HG03469 (cell line): Measurements from ENCODE around the gene SLAMF7.
"Not testable (repeated sequence)": the region's sequence is repeated elsewhere in the genome, so short reads cannot be mapped to it uniquely, and the experiment has no call there.

ENCODE experiments used
- ATAC-seq: cut with Tn5 transposase; IDR thresholded peaks from one replicate; pipeline ENCODE4 v1.9.1; 2021; ENCODE audit warnings: mild to moderate bottlenecking, moderate library complexity, moderate number of reproducible peaks; ENCODE audit not compliant: unreplicated experiment

SLAMF7 gene

GRCh38 chr1:160739098-160739511, at the start of gene SLAMF7:
Gene SLAMF7, plus strand, starts transcription at chr1:160739247. Its CDS starts 55 bp downstream, at chr1:160739302.
- peak; percentile 42 for ATAC-seq

- not testable (repeated sequence) for ATAC-seq
These were observed 46.7 kb upstream of the SLAMF7 start for GRCh38 chr1:160692390-160692789.

DNA sequence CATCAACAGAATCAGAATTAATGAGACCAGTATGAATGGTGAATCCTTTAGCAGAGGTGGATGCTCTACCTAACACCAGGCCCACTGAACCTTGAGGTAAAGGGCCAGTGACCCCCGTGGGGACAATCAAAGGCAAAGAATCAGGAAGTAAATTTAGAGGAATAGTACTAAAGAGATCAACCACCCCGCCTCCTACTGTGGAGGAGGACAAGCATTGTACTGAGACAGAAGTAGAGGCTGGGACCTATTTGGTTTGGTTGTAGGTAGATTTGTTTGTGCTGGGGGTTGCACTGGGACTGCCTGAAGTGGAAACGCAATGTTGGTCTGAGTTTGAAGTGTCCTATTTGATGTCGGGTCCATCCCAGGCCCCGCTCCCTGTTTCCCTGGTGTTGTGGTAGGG, 36.9 kb upstream of the SLAMF7 start:
- ATAC-seq: no peak

- ATAC-seq: no peak
These were observed 34.8 kb upstream of the SLAMF7 start for GRCh38 chr1:160704250-160704649.

- ATAC-seq: not testable (repeated sequence)
These were observed 33.8 kb upstream of the SLAMF7 start for GRCh38 chr1:160705212-160705621.

DNA sequence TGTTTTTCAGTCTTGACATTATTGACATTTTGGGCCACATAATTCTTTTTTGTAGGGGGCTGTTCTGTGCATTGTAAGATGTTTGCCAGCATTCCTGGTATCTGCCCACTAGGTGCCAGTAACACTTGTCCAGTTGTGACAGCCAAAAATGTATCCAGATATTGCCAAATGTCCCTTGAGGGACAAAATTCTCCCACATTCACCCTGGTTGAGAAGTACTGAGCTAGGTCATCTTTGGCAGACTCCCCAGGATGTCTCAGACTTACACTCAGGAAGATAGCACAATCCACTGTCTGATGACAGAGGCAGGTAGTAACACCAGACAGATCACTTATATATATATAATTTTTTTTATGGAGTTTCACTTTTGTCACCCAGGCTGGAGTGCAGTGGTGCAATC, 33.3 kb upstream of the SLAMF7 start:
- ATAC-seq: no peak

DNA sequence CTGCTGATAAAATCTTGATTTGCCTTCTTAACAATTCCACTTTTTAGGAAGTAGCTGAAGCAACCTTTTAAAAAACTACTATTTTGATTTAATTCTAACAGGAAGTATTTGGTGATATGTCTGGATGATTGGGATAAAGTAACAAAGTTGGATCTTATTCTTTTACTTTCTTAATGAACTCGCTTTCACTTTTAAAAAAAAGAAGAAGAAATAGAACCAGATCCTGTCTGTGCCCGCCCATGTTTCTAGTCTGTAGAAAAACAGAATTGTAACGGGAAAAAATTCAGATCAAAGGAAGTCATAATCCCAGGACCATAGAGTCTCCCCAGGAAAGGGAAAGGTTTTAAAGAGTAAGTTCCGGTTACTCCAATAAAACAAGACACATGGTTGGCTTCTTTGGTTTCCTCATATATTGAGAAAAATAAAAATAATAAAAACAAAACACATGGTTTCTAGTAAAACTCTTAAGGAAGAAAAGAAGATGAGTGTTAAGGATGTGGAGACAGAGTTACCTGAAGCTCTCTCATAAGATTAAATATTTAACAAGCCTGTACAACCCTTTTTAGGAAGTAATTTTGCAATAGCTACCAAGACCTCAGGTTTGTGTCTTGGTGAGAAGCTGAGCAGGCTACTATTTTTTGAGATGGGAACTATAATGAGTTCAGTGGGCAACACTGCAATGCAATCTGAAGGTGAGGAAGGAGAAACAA, 32.4 kb upstream of the SLAMF7 start:
- ATAC-seq: no peak

DNA sequence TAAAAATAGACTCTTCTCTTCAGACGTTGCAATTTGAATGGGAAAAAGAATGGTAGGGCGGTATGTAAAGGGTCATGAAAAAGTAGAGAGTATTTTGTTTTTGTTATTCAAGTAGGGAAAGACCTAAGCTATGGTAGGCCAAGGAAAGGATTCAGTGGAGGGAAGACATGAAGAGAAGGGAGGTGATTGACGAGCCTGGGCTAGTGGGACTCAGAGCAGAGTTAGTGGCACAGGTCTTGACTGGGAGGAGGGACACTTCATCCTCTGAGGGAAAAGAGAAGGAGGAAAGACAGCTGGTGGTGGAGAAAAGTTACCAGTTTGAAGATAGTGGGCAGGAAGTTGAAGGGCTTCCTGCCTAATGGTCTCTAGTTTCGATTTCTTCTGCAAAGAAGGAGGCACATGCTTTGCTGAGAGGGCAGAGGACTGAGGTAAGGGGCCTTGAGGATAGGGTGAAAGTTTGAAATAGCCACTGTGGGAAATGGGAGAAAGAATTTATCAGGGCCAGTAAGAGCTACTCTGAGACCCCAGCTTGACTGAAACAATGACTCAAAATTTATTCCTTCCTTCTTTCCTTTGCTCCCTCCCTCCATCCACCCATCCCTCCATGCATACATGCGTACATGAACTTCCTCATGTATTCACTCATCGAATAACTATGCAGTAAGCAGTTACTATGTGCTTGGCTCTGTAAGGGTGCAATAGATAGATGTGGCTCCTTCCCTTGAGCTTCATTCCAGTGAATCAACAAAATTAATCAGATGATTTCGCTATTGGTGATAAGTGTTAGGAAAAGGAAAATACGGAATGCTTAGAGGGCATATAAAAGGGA, 31.6 kb upstream of the SLAMF7 start:
- no peak for ATAC-seq

- ATAC-seq: no peak
These were observed 30.9 kb upstream of the SLAMF7 start for GRCh38 chr1:160708118-160708517.

DNA sequence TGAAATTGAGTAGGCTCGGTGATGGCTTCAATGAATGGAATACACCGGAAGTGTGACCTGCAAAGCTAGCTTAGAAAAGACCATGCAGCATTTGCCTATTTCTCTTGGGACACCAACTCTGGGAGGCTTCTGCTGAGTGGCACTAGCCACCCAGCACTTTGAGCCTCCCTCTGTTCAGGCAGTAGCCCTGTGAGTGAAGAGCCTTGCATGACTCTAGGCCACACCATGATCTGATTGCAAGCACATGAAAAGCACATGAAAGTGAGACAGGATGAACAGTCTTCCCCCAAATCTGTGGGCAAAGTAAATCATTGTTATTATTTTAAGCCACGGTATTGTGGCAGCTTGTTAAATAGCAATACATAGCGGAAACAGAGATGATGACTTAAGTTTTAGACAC, 30.2 kb upstream of the SLAMF7 start:
- ATAC-seq: peak; percentile 27

GRCh38 chr1:160709715-160710114, 29.3 kb upstream of the SLAMF7 start:
- no peak for ATAC-seq

DNA sequence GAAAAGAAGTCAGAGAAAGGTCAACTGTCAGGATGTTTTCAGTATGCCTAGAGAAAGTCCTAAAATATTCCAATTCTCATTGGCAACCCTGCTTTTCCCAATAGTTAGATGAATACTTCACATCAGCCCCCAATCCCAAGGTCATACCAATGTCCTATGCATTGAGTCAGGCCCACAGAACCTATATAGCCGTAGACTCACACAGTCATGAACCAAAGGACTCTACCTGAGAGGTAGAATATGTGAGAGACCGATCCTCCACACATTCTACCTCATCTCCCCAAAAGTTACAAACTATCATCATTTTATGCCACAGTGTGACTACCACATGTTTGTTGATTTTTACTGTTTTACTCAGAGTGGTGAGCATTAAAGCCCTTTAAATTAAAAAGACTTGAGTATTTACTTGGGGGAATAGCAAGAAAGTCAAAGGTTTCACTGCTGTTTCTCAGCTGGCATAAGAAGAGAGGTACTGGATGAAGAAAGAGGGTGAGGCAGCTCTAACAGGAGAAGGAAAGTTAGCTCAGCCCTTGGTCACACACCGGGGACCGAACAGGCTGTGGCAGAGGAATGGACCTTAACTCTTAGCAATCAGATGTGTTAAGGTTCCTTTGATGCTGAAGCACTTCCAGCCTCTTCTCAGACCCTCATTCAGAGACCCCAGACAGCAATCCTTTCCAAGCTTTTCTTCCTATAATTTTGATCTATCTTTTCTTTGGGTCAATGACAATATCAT, 28.4 kb upstream of the SLAMF7 start:
- ATAC-seq: no peak

GRCh38 chr1:160711276-160711601, 27.8 kb upstream of the SLAMF7 start:
- ATAC-seq: no peak

- ATAC-seq: no peak
These were observed 27.3 kb upstream of the SLAMF7 start, which contains the start of gene CD48 for GRCh38 chr1:160711602-160712311. Gene CD48, minus strand, starts transcription at chr1:160711822. Its CDS starts 59 bp downstream, at chr1:160711763.

DNA sequence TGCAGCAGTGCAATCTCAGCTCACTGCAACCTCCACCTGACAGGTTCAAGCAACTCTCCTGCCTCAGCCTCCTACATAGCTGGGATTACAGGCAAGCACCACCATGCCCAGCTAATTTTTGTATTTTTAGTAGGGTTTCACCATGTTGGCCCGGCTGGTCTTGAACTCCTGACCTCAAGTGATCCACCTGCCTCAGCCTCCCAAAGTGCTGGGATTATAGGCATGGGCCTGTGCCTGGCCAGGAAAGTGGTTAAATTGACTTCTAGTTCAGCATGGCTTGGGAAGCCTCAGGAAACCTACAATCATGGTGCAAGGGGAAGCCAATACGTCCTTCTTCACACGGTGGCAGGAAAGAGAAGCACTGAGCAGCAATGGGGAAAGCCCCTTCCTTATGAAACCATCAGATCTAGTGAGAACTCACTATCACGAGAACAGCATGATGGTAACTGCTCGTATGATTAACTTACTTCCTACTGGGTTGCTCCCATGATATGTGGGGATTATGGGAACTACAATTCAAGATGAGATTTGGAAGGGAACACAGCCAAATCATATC, 26.4 kb upstream of the SLAMF7 start:
- ATAC-seq: peak; percentile 31

DNA sequence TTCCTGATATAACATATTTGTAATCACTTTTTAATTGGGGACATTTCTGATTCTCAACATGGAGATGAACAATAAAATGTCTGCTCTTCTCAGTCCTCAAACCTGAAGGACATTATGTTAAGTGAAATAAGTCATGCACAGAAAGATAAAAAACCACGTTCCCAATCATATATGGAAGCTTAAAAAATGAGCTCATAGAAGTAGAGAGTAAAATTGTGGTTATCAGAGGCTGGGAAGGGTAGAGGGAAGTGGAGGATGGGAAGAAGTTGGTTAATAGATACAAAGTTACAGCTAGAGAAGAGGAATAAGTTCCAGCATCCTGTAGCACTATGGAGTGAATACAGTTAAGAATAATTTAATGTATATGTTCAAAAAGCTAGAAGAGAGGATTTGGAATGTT, 25.9 kb upstream of the SLAMF7 start:
- no peak for ATAC-seq

- ATAC-seq: not testable (repeated sequence)
These were observed 24.9 kb upstream of the SLAMF7 start for GRCh38 chr1:160714034-160714648.

DNA sequence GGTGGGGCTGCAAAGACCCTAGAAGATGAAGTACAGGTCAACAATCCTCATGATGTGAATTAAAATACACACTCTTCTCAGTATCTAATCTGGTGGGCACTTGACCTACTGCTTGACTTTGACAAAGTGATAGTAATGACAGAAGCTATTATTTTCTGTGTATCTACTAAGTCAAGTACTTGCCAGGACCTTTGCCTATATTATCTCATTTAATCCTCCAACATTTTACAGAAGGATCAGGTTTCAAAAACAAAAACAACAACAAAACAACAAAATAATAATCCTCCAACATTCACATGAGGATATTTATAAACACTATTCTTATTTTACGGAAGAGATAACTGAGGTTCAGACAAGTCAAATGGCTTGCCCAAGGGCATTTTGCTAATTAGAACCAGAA, 23.0 kb upstream of the SLAMF7 start:
- no peak for ATAC-seq

- no peak for ATAC-seq
These were observed 21.7 kb upstream of the SLAMF7 start for GRCh38 chr1:160717306-160717705.

DNA sequence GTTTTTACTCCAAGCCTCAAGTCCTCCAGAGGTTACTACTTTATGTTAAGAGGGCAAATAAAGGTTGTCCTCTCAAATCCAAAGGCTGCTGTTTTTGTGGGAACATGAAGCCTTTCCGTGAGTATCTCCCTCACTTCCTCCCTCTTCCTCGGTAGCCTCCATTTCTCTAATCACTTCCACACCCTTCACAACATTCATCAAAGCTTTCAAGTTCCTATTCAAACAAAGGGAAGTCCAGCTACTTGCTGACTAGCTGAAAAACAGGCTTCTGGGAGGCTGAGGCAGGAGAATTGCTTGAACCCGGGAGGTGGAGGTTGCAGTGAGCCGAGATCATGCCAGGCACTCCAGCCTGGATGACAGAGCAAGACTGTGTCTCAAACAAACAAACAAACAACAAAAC, 20.8 kb upstream of the SLAMF7 start:
- ATAC-seq: no peak
